ENCODE data around the gene ABCD3.
A peak's percentile ranks its signal among the peaks of the same experiment; 100 is the strongest.

Gene ABCD3

DNA sequence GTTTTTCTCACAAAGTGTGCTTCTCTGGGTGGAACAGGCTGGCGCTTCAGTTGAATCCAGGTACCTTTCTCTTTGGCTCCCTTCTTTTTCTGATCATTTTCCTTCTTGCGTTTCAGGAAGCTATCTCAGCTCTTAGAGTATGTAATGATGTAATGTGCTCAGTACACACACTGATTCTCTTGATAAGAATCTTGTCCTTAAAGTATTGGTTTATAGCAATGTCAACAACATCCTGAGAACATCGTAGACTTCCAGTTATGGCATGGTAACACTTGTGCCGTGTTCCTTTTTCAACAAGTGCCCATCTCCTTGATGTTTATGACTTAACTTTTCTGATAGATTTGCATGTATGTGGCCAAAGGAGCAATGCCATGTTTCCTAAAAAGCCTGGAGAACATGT lies 11.7 kb upstream of the ABCD3 start:
- CTCF ChIA-PET: interaction anchor here (0.7 to 0.9 kb wide), 2 partner anchors 10 to 379 kb away, joined by 3 to 4 read pairs; no protein-coding TSS in a partner anchor
- TF ChIP-seq SCRT2 (tag by site-specific recombination; IDR thresholded peaks at IDR 0.05) (peak; percentile 35; the same call in 1 of the 2 replicates), ZNF248 (tag by site-specific recombination; IDR thresholded peaks at IDR 0.05) (no peak), TRIM28 (IDR thresholded peaks at IDR 0.05; ENCODE audit: borderline replicate concordance, low read length) (peak; percentile 48; the same call in 1 of the 2 replicates), ZNF791 (tag by site-specific recombination; IDR thresholded peaks at IDR 0.05) (no peak), ZBTB17 (tag by site-specific recombination; IDR thresholded peaks at IDR 0.05) (0 out of 2 replicates have a peak, but pooled peaks have one; percentile 24)
- TF ChIP-seq, protein P1, sequence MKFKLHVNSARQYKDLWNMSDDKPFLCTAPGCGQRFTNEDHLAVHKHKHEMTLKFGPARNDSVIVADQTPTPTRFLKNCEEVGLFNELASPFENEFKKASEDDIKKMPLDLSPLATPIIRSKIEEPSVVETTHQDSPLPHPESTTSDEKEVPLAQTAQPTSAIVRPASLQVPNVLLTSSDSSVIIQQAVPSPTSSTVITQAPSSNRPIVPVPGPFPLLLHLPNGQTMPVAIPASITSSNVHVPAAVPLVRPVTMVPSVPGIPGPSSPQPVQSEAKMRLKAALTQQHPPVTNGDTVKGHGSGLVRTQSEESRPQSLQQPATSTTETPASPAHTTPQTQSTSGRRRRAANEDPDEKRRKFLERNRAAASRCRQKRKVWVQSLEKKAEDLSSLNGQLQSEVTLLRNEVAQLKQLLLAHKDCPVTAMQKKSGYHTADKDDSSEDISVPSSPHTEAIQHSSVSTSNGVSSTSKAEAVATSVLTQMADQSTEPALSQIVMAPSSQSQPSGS (tag by site-specific recombination; IDR thresholded peaks at IDR 0.05; ENCODE audit: low read depth): 0 out of 2 replicates have a peak, but pooled peaks have one; percentile 22
- no peak overlapping the region for H3K27ac ChIP-seq (ENCODE audit: extremely low read depth, low read depth, low read length)
- no peak overlapping the region for H3K4me3 ChIP-seq (ENCODE audit: low read depth, low read length)
- no peaks in the 10 kb centered on the region for H3K36me3 ChIP-seq (ENCODE audit: control insufficient read depth in 2 of 2, insufficient read depth in 1 of 2, low read length in 2 of 2)
- POLR2A ChIA-PET: no interaction called here
- no peaks in the 10 kb centered on the region for H3K4me1 ChIP-seq (ENCODE audit: control insufficient read depth, insufficient read depth, low read length)
- H3K9me3 ChIP-seq (ENCODE audit: control insufficient read depth, insufficient read depth, low read depth, low read length): no peaks in the 10 kb centered on the region

- no peaks in the 10 kb centered on the region for H3K4me1 ChIP-seq (ENCODE audit: control insufficient read depth, insufficient read depth, low read length)
- no peaks in the 10 kb centered on the region for H3K36me3 ChIP-seq (ENCODE audit: control insufficient read depth in 2 of 2, insufficient read depth in 1 of 2, low read length in 2 of 2)
- no peak for TF ChIP-seq ZNF146 (tag by site-specific recombination; IDR thresholded peaks at IDR 0.05)
- TF ChIP-seq ZNF510 (tag by site-specific recombination; IDR thresholded peaks at IDR 0.05; ENCODE audit: insufficient replicate concordance): no peak
- no peak for TF ChIP-seq ZFP41 (tag by site-specific recombination; IDR thresholded peaks at IDR 0.05; ENCODE audit: borderline replicate concordance)
- CTCF ChIA-PET: interaction anchor here (0.6 to 0.7 kb wide), 3 partner anchors 157 to 379 kb away, joined by 3 read pairs; no protein-coding TSS in a partner anchor
- no peak overlapping the region for H3K27ac ChIP-seq (ENCODE audit: extremely low read depth, low read depth, low read length)
- no peak overlapping the region for H3K4me3 ChIP-seq (ENCODE audit: low read depth, low read length)
- POLR2A ChIA-PET: no interaction called here
- no peaks in the 10 kb centered on the region for H3K9me3 ChIP-seq (ENCODE audit: control insufficient read depth, insufficient read depth, low read depth, low read length)
Observed at GRCh38 chr1:94408104-94408830, 9.9 kb upstream of the ABCD3 start.

GRCh38 chr1:94411237-94411636 lies 7.0 kb upstream of the ABCD3 start:
- Histone ChIP-seq H3K9me3 (ENCODE audit: control insufficient read depth, insufficient read depth, low read depth, low read length) (no peaks in the 10 kb centered on the region), H3K27ac (ENCODE audit: extremely low read depth, low read depth, low read length) (no peak overlapping the region), H3K36me3 (ENCODE audit: control insufficient read depth in 2 of 2, insufficient read depth in 1 of 2, low read length in 2 of 2) (no peaks in the 10 kb centered on the region), H3K4me3 (ENCODE audit: low read depth, low read length) (no peak overlapping the region), H3K4me1 (ENCODE audit: control insufficient read depth, insufficient read depth, low read length) (no peaks in the 10 kb centered on the region)
- POLR2A ChIA-PET: no interaction called here
- CTCF ChIA-PET: interaction anchor here (0.7 to 1.5 kb wide), 2 partner anchors 75 to 475 kb away, joined by 3 read pairs; no protein-coding TSS in a partner anchor
- TF ChIP-seq MYNN (tag by site-specific recombination; IDR thresholded peaks at IDR 0.05; ENCODE audit: borderline replicate concordance) (no peak), ZNF398 (tag by site-specific recombination; IDR thresholded peaks at IDR 0.05) (no peak), ZNF548 (tag by site-specific recombination; IDR thresholded peaks at IDR 0.05) (no peak), ZNF426 (tag by site-specific recombination; IDR thresholded peaks at IDR 0.05) (no peak), ZNF302 (tag by site-specific recombination; IDR thresholded peaks at IDR 0.05; ENCODE audit: low read depth) (no peak), ZNF707 (tag by site-specific recombination; IDR thresholded peaks at IDR 0.05) (no peak)
- TF ChIP-seq, protein P2, sequence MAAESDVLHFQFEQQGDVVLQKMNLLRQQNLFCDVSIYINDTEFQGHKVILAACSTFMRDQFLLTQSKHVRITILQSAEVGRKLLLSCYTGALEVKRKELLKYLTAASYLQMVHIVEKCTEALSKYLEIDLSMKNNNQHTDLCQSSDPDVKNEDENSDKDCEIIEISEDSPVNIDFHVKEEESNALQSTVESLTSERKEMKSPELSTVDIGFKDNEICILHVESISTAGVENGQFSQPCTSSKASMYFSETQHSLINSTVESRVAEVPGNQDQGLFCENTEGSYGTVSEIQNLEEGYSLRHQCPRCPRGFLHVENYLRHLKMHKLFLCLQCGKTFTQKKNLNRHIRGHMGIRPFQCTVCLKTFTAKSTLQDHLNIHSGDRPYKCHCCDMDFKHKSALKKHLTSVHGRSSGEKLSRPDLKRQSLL (tag by site-specific recombination; IDR thresholded peaks at IDR 0.05): no peak
- TF ChIP-seq, protein P3, sequence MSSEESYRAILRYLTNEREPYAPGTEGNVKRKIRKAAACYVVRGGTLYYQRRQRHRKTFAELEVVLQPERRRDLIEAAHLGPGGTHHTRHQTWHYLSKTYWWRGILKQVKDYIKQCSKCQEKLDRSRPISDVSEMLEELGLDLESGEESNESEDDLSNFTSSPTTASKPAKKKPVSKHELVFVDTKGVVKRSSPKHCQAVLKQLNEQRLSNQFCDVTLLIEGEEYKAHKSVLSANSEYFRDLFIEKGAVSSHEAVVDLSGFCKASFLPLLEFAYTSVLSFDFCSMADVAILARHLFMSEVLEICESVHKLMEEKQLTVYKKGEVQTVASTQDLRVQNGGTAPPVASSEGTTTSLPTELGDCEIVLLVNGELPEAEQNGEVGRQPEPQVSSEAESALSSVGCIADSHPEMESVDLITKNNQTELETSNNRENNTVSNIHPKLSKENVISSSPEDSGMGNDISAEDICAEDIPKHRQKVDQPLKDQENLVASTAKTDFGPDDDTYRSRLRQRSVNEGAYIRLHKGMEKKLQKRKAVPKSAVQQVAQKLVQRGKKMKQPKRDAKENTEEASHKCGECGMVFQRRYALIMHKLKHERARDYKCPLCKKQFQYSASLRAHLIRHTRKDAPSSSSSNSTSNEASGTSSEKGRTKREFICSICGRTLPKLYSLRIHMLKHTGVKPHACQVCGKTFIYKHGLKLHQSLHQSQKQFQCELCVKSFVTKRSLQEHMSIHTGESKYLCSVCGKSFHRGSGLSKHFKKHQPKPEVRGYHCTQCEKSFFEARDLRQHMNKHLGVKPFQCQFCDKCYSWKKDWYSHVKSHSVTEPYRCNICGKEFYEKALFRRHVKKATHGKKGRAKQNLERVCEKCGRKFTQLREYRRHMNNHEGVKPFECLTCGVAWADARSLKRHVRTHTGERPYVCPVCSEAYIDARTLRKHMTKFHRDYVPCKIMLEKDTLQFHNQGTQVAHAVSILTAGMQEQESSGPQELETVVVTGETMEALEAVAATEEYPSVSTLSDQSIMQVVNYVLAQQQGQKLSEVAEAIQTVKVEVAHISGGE (tag by site-specific recombination; conservative IDR thresholded peaks at IDR 0.05; ENCODE audit: low read depth): no peak
- TF ChIP-seq, protein P4, sequence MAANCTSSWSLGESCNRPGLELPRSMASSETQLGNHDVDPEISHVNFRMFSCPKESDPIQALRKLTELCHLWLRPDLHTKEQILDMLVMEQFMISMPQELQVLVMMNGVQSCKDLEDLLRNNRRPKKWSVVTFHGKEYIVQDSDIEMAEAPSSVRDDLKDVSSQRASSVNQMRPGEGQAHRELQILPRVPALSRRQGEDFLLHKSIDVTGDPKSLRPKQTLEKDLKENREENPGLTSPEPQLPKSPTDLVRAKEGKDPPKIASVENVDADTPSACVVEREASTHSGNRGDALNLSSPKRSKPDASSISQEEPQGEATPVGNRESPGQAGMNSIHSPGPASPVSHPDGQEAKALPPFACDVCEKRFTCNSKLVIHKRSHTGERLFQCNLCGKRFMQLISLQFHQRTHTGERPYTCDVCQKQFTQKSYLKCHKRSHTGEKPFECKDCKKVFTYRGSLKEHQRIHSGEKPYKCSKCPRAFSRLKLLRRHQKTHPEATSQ (tag by site-specific recombination; IDR thresholded peaks at IDR 0.05): no peak
- TF ChIP-seq, protein P5, sequence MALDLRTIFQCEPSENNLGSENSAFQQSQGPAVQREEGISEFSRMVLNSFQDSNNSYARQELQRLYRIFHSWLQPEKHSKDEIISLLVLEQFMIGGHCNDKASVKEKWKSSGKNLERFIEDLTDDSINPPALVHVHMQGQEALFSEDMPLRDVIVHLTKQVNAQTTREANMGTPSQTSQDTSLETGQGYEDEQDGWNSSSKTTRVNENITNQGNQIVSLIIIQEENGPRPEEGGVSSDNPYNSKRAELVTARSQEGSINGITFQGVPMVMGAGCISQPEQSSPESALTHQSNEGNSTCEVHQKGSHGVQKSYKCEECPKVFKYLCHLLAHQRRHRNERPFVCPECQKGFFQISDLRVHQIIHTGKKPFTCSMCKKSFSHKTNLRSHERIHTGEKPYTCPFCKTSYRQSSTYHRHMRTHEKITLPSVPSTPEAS (tag by site-specific recombination; IDR thresholded peaks at IDR 0.05): no peak
